Tibial nerve (tissue), 3 donors: Measurements from ENCODE around the gene FAAP24.

Source experiments
- CTCF ChIP-seq, 5 experiments: fragments of 200-600 bp in 3 of 5; fragments of 450-650 bp in 2 of 5; sonication (generic) in 3 of 5; IDR thresholded peaks; one replicate each; pipeline ENCODE4 v1.5.1; 2016 to 2019; ENCODE audit warnings: antibody characterized with exemption in 5 of 5, mild to moderate bottlenecking in 3 of 5, moderate library complexity in 2 of 5
- POLR2A ChIP-seq, 2 donors: fragments of 450-650 bp; IDR thresholded peaks; one replicate each; pipeline ENCODE4 v1.6.1; 2017; ENCODE audit warnings: antibody characterized with exemption in 2 of 2, mild to moderate bottlenecking in 2 of 2, moderate library complexity in 2 of 2

- TF ChIP-seq CTCF (IDR thresholded peaks at IDR 0.05) = no peak
- TF ChIP-seq POLR2A (IDR thresholded peaks at IDR 0.05) = no peak
Observed at GRCh38 chr19:33000910-33001309, 28.9 kb downstream of the FAAP24 start.
